A549 (cell line): Measurements from ENCODE around the gene MYDGF. TPM values are rescaled to one million over a fixed set of nuclear protein-coding genes. Genes with fewer than 3 reads are reported as not detected.

ENCODE experiments used
- ATAC-seq, 2 experiments: fragments of 200-7000 bp in 1 of 2; fragments of >200 bp in 1 of 2; cut with Nextera tagmentation in 1 of 2; cut with Tn5 transposase in 1 of 2; 3 replicates each; pipeline versions ENCODE4 v1.8.0 to v1.9.1; 2018 to 2020; ENCODE audit warnings: mild to moderate bottlenecking in 1 of 2, moderate library complexity in 1 of 2
- CTCF ChIA-PET: fragments of 300-600 bp; sonication (Branson Sonifier 250); formaldehyde crosslinking; extraction: SDS; loops from one replicate; lab custom pipeline; 2021; ENCODE audit warnings: antibody characterized with exemption, inconsistent platforms; lab: Yijun Ruan, JAX
- POLR2A ChIA-PET: fragments of 350-600 bp; formaldehyde crosslinking; extraction: SDS; loops from one replicate; lab custom pipeline; 2021; ENCODE audit warnings: antibody characterized with exemption, inconsistent platforms; lab: Yijun Ruan, JAX
- DNase-seq, 2 experiments: peaks; one replicate each; pipeline versions ENCODE4 v3.0.0 to v3.0.0-alpha.2; 2011 to 2016; ENCODE audit warnings: low read depth in 1 of 2, low spot score in 1 of 2
- FAIRE-seq: peaks from 2 replicates; lab custom pipeline; 2011; peaks lifted over from hg19 to GRCh38; lab: Jason Lieb, UNC
- H3K27ac ChIP-seq, 2 experiments: fragments of >200 bp; sonication (Bioruptor Twin); formaldehyde crosslinking; 3 replicates each; pipeline ENCODE4 v1.5.1; 2016 to 2017
- H3K4me1 ChIP-seq: fragments of >200 bp; sonication (Bioruptor Twin); formaldehyde crosslinking; 3 replicates; pipeline ENCODE4 v1.6.1; 2016
- H3K4me2 ChIP-seq: fragments of >200 bp; sonication (Bioruptor Twin); formaldehyde crosslinking; 3 replicates; pipeline ENCODE4 v1.6.1; 2016
- H3K4me3 ChIP-seq: fragments of >200 bp; sonication (Bioruptor Twin); formaldehyde crosslinking; 3 replicates; pipeline ENCODE4 v1.5.1; 2016
- H3K9me3 ChIP-seq: fragments of >200 bp; sonication (Bioruptor Twin); formaldehyde crosslinking; 3 replicates; pipeline ENCODE4 v1.6.1; 2016
- BHLHE40 ChIP-seq: IDR thresholded peaks from 2 replicates; pipeline ENCODE4 v1.6.1; 2012; ENCODE audit warnings: low read depth, low read length, inconsistent platforms
- CBX8 ChIP-seq: fragments of 200-600 bp; sonication (generic); IDR thresholded peaks from 2 replicates; pipeline ENCODE4 v1.6.1; 2016
- CEBPB ChIP-seq, 2 experiments: fragments of >200 bp in 1 of 2; sonication (Bioruptor Twin) in 1 of 2; formaldehyde crosslinking in 1 of 2; IDR thresholded peaks; 2 replicates each; pipeline ENCODE4 v1.6.1; 2012 to 2016
- CHD4 ChIP-seq: fragments of 200-600 bp; sonication (generic); IDR thresholded peaks from 2 replicates; pipeline ENCODE4 v1.6.1; 2016; ENCODE audit warnings: antibody characterized with exemption, mild to moderate bottlenecking, borderline replicate concordance
- EP300 ChIP-seq, 2 experiments: fragments of >200 bp; sonication (Bioruptor Twin); formaldehyde crosslinking; IDR thresholded peaks; 2 replicates in 1 of 2; 3 replicates in 1 of 2; pipeline ENCODE4 v1.6.1; 2016 to 2017
- FOSL2 ChIP-seq, 2 experiments: fragments of 450-650 bp in 1 of 2; fragments of >200 bp in 1 of 2; sonication (Bioruptor Twin) in 1 of 2; formaldehyde crosslinking; IDR thresholded peaks; 2 replicates each; pipeline versions ENCODE4 v1.5.0 to v1.6.1; 2016 to 2020; ENCODE audit warnings: mild to moderate bottlenecking in 1 of 2, moderate library complexity in 1 of 2
- HDAC2 ChIP-seq: fragments of 200-600 bp; sonication (generic); IDR thresholded peaks from 2 replicates; pipeline ENCODE4 v1.6.1; 2016
- HEYL ChIP-seq: fragments of 250-450 bp; sonication (Bioruptor Pico); IDR thresholded peaks from 2 replicates; pipeline ENCODE4 v1.8.0; 2021; ENCODE audit warnings: mild to moderate bottlenecking, moderate library complexity
- HOXB13 ChIP-seq: fragments of 250-450 bp; sonication (Bioruptor Pico); IDR thresholded peaks from 2 replicates; pipeline ENCODE4 v1.5.0; 2020; ENCODE audit warnings: low read depth, mild to moderate bottlenecking, moderate library complexity
- KDM1A ChIP-seq: fragments of 200-600 bp; sonication (generic); IDR thresholded peaks from 2 replicates; pipeline ENCODE4 v1.6.1; 2016; ENCODE audit warnings: low read depth, mild to moderate bottlenecking
- MYC ChIP-seq: IDR thresholded peaks from 2 replicates; pipeline ENCODE4 v1.6.1; 2012; ENCODE audit warnings: mild to moderate bottlenecking, inconsistent platforms, low read length, improper control_type of control experiment, borderline replicate concordance
- NFE2L2 ChIP-seq: fragments of 150-350 bp; conservative IDR thresholded peaks from 2 replicates; pipeline ENCODE4 v1.6.1; 2014; ENCODE audit warnings: low read length
- POLR2A ChIP-seq: IDR thresholded peaks from 2 replicates; pipeline ENCODE4 v1.6.1; 2012; ENCODE audit warnings: mild to moderate bottlenecking, low read length
- TP53 ChIP-seq: fragments of 250-450 bp; sonication (Bioruptor Pico); IDR thresholded peaks from 2 replicates; pipeline ENCODE4 v1.5.0; 2021; ENCODE audit warnings: mild to moderate bottlenecking, moderate library complexity
- ZFP36 ChIP-seq: fragments of 450-650 bp; IDR thresholded peaks from 2 replicates; pipeline ENCODE4 v1.6.1; 2014; ENCODE audit warnings: borderline replicate concordance; ENCODE audit not compliant: partially characterized antibody
- ZNF302 ChIP-seq: fragments of 250-450 bp; sonication (Bioruptor Pico); IDR thresholded peaks from 2 replicates; pipeline ENCODE4 v1.9.0; 2021; ENCODE audit warnings: inconsistent platforms, mild to moderate bottlenecking, moderate library complexity
- WGBS: methylation state at CpG from one replicate; pipeline ENCODE4 v1.1.6; 2017; ENCODE audit errors: missing lambda C conversion rate; 5-methylcytosine and 5-hydroxymethylcytosine counted together
- polyA plus RNA-seq, 4 experiments: library from polyadenylated mRNA; depleted of rRNA in 3 of 4; stranded (reverse); fragments of >200 nt; fragmentation: RNase III in 1 of 4; extraction: RNeasy Plus Mini Kit Qiagen cat#74134 plus additional on column Dnase treatment in 1 of 4; gene quantifications; 2 replicates in 3 of 4; 3 replicates in 1 of 4; pipeline ENCODE4 v1.2.3, GENCODE V29; 2011 to 2017
- TF ChIP-seq, protein P1 (sequence below): IDR thresholded peaks from 2 replicates; pipeline ENCODE4 v1.6.1; 2012
- TF ChIP-seq, protein P2 (sequence below): fragments of >200 bp; sonication (Bioruptor Twin); formaldehyde crosslinking; IDR thresholded peaks from 2 replicates; pipeline ENCODE4 v1.6.1; 2016

The MYDGF gene
- polyA plus RNA-seq, 2 of the 4 experiments (the other 2 are of a cell fraction), result 62.1 to 107 TPM

DNA sequence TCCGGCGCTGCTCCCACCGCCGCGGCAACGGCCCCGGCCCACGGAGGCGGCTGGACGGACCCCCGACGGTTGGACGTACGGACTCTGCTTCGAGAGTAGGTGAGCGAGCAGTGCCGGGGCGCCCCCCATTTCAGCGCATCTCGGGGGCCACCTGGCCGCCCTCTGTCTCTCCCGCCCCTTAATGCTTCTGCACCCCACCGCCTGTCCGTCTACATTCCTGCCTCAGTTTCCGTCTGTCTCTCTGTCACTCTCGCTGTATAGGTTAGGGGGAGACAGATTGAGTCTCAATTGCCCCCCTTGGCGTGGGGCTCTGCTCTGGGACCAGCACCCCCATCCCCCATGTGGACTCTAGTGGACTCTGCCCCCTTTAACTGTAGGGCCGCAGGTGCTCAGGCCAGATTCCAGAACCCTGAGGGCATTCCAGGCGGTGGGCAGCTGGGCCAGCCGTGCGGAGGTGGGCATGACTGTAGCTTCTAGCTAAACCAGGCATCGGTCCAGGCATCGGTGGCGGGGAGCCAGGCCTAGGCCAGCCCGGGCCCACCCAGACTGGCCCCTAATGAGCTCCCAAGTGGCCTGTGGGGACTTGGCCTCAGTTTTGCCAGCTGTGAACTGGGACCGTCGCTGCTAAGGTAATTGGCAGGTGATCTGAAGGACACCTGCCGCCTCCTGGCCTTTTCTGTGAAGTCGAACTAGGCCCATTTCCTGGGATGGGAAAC lies 30.5 kb downstream of the MYDGF start:
- H3K4me3 ChIP-seq, result peak overlapping the region; percentile 66
- no peak for TF ChIP-seq CBX8
- no peak for TF ChIP-seq BHLHE40
- TF ChIP-seq KDM1A, result peak; percentile 76; the same call in 1 of the 2 replicates
- TF ChIP-seq POLR2A, result 0 out of 2 replicates have a peak, but pooled peaks have one; percentile 14
- peak in 1 of 2 experiments; percentile 14; a peak in 2 of 6 replicates for ATAC-seq
- H3K4me1 ChIP-seq, result peaks cover 24% of the 10 kb centered on the region
- DNase-seq, result no peak
- H3K9me3 ChIP-seq, result no peaks in the 10 kb centered on the region
- peak overlapping the region; percentile 72 for H3K4me2 ChIP-seq
- ChIA-PET POLR2A (no interaction called here), CTCF (interaction anchor here (0.6 to 1.3 kb wide), 4 partner anchors 64 to 711 kb away, joined by 3 to 6 read pairs (median 3); no protein-coding TSS in a partner anchor)
- WGBS, result 0% methylated on average over 7 of the region's 39 CpGs
- peak overlapping the region; percentile 64 to 89 for H3K27ac ChIP-seq
- no peak for FAIRE-seq

DNA sequence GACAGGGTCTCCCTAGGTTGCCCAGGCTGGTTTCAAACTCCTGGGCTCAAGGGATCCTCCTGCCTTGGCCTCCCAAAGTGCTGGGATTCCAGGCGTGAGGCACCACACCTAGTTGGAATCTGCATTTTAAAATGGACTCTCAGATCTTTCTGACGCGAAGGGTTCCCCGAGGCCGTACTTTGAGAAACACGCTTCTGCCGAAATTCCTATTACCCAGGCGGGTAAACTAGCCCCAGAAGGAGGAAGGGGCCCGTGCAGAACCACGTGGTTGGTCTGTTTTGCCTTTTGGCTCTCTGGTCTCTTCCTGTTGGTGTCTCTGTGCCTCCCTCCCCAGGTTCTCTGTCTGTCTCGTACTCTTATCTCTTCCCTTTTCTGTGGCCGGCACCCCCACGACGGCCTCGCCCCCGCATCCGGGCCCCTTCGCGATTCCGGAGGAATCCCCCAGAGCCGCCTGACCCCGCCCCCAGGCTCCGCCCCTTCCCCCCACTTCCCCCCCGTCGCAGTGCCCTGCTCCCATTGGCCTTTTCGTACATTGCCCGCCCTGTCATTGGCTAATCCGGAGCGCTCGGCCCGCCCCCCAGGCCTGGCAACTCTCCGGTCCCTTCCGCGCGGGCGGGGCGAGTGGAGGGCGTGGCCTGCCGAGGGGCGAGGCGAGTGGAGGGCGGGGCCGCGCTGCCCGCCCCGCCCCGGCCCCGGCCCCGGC lies 31.2 kb downstream of the MYDGF start, which contains the start of gene TNFAIP8L1:
Gene TNFAIP8L1, plus strand, starts transcription at position 689 of the 703 bp plus-strand sequence. CDS start 12,354 bp downstream, outside the sequence.
- FAIRE-seq (no peak), DNase-seq (peak; percentile 92 to 93), ATAC-seq (peak; percentile 60 to 80)
- H3K27ac ChIP-seq, result peak within 1 kb of the TSS; percentile 79 to 93
- H3K4me1 ChIP-seq, result peaks cover 26% of the 10 kb centered on the region
- ChIA-PET POLR2A (no interaction called here), CTCF (interaction anchor here (0.6 to 3.4 kb wide), 5 partner anchors 22 to 712 kb away, joined by 3 to 97 read pairs (median 6); no protein-coding TSS in a partner anchor)
- whole genome bisulfite sequencing, result 0% methylated on average over 10 of the region's 49 CpGs
- H3K4me3 ChIP-seq, result peak within 1 kb of the TSS; percentile 66
- TF ChIP-seq HEYL, result no peak
- no peak for TF ChIP-seq EP300 (IDR thresholded peaks at IDR 0.05)
- TF ChIP-seq MYC, result peak; percentile 59; the same call in 1 of the 2 replicates
- TF ChIP-seq ZFP36, result peak; percentile 22
- TF ChIP-seq, protein P1, sequence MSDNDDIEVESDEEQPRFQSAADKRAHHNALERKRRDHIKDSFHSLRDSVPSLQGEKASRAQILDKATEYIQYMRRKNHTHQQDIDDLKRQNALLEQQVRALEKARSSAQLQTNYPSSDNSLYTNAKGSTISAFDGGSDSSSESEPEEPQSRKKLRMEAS, result peak; percentile 67
- peak within 1 kb of the TSS; percentile 74 for H3K4me2 ChIP-seq
- no peaks in the 10 kb centered on the region for H3K9me3 ChIP-seq

DNA sequence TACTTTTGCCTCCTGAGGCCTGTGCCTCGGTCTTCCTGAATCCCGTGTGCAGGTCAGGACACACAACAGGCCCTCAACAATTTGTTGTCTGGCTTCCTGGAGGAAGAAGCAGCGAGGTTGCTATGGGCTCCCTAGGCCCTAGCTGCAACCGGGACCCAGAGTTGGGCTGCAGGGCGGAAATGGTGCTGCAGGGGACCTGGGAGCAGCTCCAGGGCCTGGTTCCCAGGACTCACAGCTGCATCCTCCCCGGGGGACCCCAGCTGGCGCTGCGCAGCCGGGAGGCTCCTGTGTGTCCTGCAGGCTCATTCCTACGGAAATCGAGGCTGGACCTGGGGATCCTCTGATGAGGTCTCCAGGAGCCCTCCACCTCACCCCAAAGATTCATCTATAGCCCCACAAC lies 31.8 kb downstream of the MYDGF start:
- WGBS, result 93% methylated on average over 4 of the region's 11 CpGs
- no peak for ATAC-seq
- TF ChIP-seq ZNF302 (CRISPR knock-in tag) (no peak), TP53 (CRISPR knock-in tag) (no peak), CEBPB (IDR thresholded peaks at IDR 0.05) (no peak), HDAC2 (no peak)
- no peak for DNase-seq
- ChIA-PET CTCF (interaction anchor here (0.6 to 3.4 kb wide), 9 partner anchors 10 to 114 kb away, joined by 3 to 118 read pairs (median 16); no protein-coding TSS in a partner anchor), POLR2A (no interaction called here)
- H3K27ac ChIP-seq, result peak overlapping the region; percentile 79 to 93
- no peak overlapping the region for H3K4me3 ChIP-seq
- peaks cover 32% of the 10 kb centered on the region for H3K4me1 ChIP-seq
- no peaks in the 10 kb centered on the region for H3K9me3 ChIP-seq
- H3K4me2 ChIP-seq, result peak overlapping the region; percentile 74
- FAIRE-seq, result no peak

DNA sequence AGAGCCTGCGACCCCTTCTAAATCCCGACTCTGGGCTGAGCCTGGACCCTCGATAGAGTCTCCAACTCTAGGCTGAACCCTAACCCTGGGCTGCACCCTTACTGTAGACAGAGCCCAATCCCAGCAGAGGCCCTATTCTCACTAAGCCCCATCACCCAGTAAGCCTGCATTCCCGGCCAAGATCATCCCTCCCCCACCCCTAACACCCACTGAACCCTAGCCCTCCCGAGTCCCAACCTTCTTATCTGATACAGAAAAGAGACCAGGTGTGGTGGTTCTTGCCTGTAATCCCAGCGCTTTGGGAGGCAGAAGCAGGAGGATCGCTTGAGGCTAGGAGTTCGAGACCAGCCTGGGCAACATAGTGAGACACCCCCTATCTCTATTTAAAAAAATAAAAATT lies 33.4 kb downstream of the MYDGF start:
- WGBS, result 72% methylated on average over 8 of the region's 8 CpGs
- no peaks in the 10 kb centered on the region for H3K9me3 ChIP-seq
- FAIRE-seq, result no peak
- ATAC-seq, result no peak
- peak overlapping the region; percentile 92 for H3K4me2 ChIP-seq
- no peak overlapping the region for H3K4me3 ChIP-seq
- ChIA-PET CTCF (interaction anchor here (0.6 to 3.4 kb wide), 34 partner anchors 8 to 267 kb away, joined by 3 to 118 read pairs (median 6); partner anchors contain the start of genes HDGFL2 and SEMA6B), POLR2A (no interaction called here)
- H3K27ac ChIP-seq, result peak overlapping the region; percentile 81 to 92; a peak in 4 of 6 replicates
- DNase-seq, result no peak
- no peak for TF ChIP-seq HOXB13 (CRISPR knock-in tag)
- no peak for TF ChIP-seq NFE2L2
- no peak for TF ChIP-seq CHD4
- TF ChIP-seq FOSL2 (IDR thresholded peaks at IDR 0.05), result no peak
- TF ChIP-seq FOSL2 (CRISPR knock-in tag; IDR thresholded peaks at IDR 0.05), result no peak
- TF ChIP-seq, protein P2, sequence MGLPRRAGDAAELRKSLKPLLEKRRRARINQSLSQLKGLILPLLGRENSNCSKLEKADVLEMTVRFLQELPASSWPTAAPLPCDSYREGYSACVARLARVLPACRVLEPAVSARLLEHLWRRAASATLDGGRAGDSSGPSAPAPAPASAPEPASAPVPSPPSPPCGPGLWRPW, result no peak
- H3K4me1 ChIP-seq, result peaks cover 33% of the 10 kb centered on the region
